T-helper 1 cell treated with Interleukin-12 subunit alpha and Interleukin-12 subunit beta and Interleukin-4 antibody, amounts not matched to agents 30 ng/mL and 1 ng/mL, for 36 hours (primary cell): ENCODE measurements around the gene PSTPIP1. TPM values are rescaled to one million over a fixed set of nuclear protein-coding genes. Genes with fewer than 3 reads are reported as not detected.

Source experiments
- intact Hi-C: fragments of 100-400 bp; cut with micrococcal nuclease; formaldehyde crosslinking; loops from one replicate; pipeline ENCODE4 v1.15.1; 2024
- total RNA-seq: library from RNA; stranded (reverse); gene quantifications from 2 replicates; pipeline ENCODE4 v1.2.3, GENCODE V29; 2022

PSTPIP1 gene
- total RNA-seq, 1 donor from 2014 or later = 224 TPM

- intact Hi-C loops = no loop called here
Measured at GRCh38 chr15:76996076-76996525, 1.2 kb downstream of the PSTPIP1 start.

- intact Hi-C loops = loop anchor here (1.0 kb wide), 1 partner anchor 26 kb away; no protein-coding TSS in a partner anchor
Measured at GRCh38 chr15:76996526-76997401, 1.8 kb downstream of the PSTPIP1 start.

GRCh38 chr15:76998663-76999285 is 3.8 kb downstream of the PSTPIP1 start:
- intact Hi-C loops = loop anchor here (1.0 kb wide), 1 partner anchor 10 kb away; no protein-coding TSS in a partner anchor

- intact Hi-C loops = no loop called here
Measured at GRCh38 chr15:76999996-77000395, 5.1 kb downstream of the PSTPIP1 start.

GRCh38 chr15:77001351-77001750 is 6.4 kb downstream of the PSTPIP1 start:
- intact Hi-C loops = no loop called here

- intact Hi-C loops = no loop called here
Measured at GRCh38 chr15:77001966-77002365, 7.0 kb downstream of the PSTPIP1 start.

GRCh38 chr15:77002436-77002835 is 7.5 kb downstream of the PSTPIP1 start:
- intact Hi-C loops = no loop called here

GRCh38 chr15:77002954-77003912 is 8.3 kb downstream of the PSTPIP1 start:
- intact Hi-C loops = loop anchor here (1.0 kb wide), 4 partner anchors 8 to 30 kb away; partner anchors contain the start of gene PSTPIP1

- intact Hi-C loops = no loop called here
Measured at GRCh38 chr15:77004189-77004588, 9.3 kb downstream of the PSTPIP1 start.

- intact Hi-C loops = no loop called here
Measured at GRCh38 chr15:77009176-77009575, 14.2 kb downstream of the PSTPIP1 start.

- intact Hi-C loops = loop anchor here (5.0 kb wide), 2 partner anchors 77 to 772 kb away; partner anchors contain the start of gene RCN2
Measured at GRCh38 chr15:77009646-77010311, 14.9 kb downstream of the PSTPIP1 start.

GRCh38 chr15:77010312-77010686 is 15.4 kb downstream of the PSTPIP1 start:
- intact Hi-C loops = loop anchor here (5.0 kb wide), 2 partner anchors 78 to 773 kb away; partner anchors contain the start of gene RCN2

GRCh38 chr15:77010857-77011256 is 15.9 kb downstream of the PSTPIP1 start:
- intact Hi-C loops = loop anchor here (5.0 kb wide), 2 partner anchors 79 to 774 kb away; partner anchors contain the start of gene RCN2

GRCh38 chr15:77012117-77012712 is 17.3 kb downstream of the PSTPIP1 start:
- intact Hi-C loops = loop anchor here (5.0 kb wide), 2 partner anchors 80 to 775 kb away; partner anchors contain the start of gene RCN2

- intact Hi-C loops = loop anchor here (1.0 to 5.0 kb wide), 6 partner anchors 10 to 776 kb away; partner anchors contain the start of genes PSTPIP1 and RCN2
Measured at GRCh38 chr15:77012868-77013267, 17.9 kb downstream of the PSTPIP1 start.

GRCh38 chr15:77013776-77014131 is 18.8 kb downstream of the PSTPIP1 start:
- intact Hi-C loops = loop anchor here (1.0 to 5.0 kb wide), 7 partner anchors 9 to 776 kb away; partner anchors contain the start of genes PSTPIP1 and RCN2

GRCh38 chr15:77014132-77015081 is 19.5 kb downstream of the PSTPIP1 start:
- intact Hi-C loops = loop anchor here (1.0 to 5.0 kb wide), 3 partner anchors 8 to 777 kb away; partner anchors contain the start of gene RCN2

GRCh38 chr15:77015646-77016320 is 20.9 kb downstream of the PSTPIP1 start:
- intact Hi-C loops = no loop called here
